SKM-1 (cell line): ENCODE results near the gene HECW1.
"Not testable (repeated sequence)": the region's sequence is repeated elsewhere in the genome, so short reads cannot be mapped to it uniquely, and the experiment has no call there.

ENCODE experiments used
- DNase-seq: peaks from one replicate; lab custom pipeline; 2025; ENCODE audit not compliant: unreplicated experiment; lab: John Stamatoyannopoulos, UW

The HECW1 gene

DNA sequence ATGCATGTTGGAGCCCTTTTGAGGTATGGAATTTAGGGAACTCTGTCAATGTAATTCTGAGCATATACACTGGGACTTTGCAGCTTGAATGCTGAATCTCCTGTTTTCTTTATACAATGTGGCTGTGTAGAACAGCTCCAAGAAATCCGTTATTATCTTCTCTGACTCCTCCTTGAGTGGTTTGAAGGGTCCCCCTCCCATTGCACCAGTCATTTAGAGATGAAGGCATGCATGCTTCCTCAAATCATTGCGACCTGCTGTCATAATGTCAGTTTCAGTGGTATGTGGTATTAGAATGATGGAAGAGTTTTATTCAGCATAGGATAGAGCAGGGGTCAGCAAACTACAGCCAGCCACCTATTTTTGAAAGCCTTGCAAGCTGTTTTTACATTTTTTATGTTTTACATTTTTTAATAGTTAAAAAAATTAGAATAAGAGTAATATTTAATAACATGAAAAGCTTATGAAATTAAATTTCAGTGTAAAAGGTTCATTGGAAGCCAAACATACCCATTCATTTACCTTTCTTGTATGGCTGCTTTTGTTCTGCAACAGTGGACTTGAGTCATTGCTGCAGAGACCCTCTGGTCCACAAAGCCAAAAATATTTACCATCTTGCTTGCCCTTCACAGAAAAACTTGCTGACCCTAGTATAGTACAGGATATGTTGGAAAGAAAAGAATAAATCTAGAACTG, 478.6 kb downstream of the HECW1 start:
- DNase-seq = no peak

DNA sequence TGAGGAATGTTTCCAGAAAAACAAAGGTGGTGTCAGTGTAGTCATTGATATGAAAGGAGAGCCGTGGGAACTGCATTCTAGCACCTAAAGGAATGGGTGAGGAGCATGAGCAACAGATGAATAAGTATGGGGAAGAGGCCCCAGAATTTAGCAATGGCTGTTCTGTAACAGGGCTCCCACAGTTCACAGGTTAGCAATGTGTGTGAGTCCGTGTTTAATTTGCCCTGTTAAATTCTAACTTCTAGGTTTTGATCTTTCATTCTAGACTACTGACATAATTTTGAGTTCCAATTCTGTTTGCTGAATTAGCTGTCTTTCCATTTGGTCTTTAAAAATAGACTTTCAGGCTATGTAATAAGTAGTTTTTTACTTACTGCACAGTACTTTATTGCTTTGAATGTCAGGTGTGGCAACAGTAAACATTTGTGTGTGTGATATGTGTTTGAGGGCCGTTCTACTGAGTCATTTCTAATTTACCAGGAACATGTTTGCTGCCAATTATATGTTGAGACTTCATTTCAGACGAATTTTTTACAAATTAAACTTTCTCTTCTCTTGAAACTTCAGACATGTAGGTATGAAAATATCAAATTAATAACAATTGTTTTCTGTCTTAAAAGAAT, 479.2 kb downstream of the HECW1 start:
- DNase-seq = peak; percentile 13

DNA sequence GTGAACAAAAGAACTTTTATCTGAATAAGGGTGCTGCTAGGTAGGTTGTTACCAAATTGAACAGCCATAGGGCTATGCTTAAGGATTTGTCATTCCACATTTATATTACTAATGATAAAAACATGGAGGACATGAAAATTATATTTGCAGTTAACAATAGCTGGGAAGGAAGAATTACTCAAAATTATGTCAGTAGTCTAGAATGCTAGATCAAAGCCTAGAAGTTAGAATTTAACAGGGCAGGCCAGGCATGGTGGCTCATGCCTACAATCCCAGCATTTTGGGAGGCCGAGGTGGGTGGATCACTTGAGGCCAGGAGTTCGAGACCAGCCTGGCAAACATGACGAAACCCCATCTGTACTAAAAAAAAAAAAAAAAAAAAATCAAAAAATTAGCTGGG, 479.9 kb downstream of the HECW1 start:
- DNase-seq = no peak

DNA sequence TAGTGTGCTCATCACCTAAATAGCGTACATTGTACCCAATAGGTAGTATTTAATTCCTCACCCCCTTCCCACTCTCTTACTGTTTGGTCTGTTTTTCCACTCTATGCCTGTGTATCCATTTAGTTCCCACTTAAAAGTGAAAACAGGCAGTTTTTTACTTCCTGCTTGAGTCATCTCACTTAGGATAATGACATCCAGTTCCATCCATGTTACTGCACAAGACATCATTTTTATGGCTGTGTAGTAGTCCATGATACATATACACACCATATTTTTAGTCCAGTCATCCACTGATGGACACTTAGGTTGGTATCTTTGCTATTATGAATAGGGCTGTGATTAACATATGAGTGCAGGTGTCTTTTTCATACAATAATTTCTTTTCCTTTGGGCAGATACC, 480.6 kb downstream of the HECW1 start:
- DNase-seq = no peak

DNA sequence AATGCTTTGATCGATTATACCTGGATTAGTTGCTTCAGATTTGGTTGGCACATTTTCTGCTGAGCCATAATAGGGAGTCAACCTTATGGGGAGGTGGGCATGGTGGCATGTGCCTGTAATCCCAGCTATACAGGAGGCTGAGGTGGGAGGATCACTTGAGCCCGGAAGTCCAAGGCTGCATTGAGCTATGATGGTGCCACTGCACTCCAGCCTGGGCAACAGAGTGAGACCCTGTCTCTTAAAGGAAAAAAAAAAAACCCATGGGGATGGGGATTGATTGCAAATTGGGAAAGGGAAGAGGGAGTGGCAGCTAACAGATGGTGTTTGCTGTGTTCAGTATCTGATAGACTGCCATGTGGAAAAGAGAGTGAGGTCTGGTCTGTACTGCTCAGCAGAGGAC, 481.6 kb downstream of the HECW1 start:
- no peak for DNase-seq

DNA sequence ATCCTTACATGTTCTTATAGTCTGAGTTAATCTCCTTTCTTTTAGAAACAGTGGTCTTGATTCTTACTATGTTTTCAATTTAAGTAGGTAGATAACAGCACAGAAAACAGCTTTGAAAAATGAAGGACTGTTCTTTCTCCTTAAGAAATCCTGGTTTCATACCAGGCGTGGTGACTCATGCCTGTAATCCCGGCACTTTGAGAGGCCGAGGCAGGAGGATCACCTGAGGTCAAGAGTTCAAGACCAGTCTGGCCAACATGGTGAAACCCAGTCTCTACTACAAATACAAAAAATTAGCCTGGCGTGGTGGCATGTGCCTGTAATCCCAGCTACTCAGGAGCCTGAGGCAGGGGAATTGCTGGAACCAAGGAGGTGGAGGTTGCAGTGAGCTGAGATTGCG, 484.0 kb downstream of the HECW1 start:
- not testable (repeated sequence) for DNase-seq

DNA sequence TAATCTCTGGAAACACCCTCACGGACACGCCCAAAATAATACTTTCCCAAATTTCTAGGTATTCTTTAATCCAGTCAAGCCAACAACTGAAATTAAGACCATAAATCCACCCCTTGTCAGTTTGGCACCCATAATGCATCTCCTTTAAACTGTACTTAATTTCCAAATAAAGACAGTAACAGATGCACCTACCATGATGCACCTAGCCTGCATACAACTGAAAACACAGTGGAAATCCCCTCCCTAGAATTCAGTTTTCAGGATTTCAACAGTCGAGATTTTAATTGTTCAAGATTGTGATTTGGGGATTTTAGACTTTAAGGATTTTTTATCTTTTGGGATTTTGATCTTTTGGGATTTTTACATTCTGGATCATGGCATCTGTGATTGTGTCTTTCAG, 487.6 kb downstream of the HECW1 start:
- DNase-seq = no peak

DNA sequence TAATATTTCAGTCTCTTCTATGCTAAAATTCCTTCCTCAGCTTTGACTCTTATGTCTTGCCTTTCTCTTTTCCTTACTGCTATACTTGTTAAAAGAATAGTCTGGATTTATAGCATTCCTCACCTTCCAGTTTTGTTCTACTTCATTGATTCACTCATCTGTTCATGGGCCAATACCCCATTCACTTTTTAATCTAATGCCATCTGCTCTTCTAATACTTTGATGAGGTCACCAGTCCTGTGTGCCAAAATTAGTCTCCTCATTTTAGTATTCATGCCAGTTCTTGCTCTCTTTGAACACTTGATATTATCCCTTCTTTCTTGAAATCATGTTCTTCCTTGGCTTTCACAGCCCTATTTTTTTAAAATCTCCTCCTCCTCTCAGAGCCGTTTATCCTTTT, 489.8 kb downstream of the HECW1 start:
- DNase-seq = no peak

DNA sequence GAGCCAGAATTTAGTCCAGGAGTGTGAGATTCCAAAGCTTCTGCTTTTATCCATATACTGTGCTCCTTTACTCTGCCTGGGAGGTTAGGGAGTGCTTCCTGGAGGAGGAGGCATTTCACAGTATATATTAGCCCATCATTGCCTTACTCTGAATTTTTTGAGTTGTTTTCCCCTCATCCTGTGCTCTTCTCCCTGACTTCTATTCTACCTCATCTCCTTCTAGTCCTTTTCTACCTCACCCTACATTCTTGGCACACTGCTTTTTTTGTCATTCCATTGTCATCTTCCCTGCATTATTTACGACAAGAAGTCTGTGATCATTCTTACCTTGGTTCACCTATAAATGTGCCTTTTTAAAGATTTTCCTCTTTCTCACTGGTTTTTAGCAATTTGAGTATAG, 491.8 kb downstream of the HECW1 start:
- DNase-seq = no peak

DNA sequence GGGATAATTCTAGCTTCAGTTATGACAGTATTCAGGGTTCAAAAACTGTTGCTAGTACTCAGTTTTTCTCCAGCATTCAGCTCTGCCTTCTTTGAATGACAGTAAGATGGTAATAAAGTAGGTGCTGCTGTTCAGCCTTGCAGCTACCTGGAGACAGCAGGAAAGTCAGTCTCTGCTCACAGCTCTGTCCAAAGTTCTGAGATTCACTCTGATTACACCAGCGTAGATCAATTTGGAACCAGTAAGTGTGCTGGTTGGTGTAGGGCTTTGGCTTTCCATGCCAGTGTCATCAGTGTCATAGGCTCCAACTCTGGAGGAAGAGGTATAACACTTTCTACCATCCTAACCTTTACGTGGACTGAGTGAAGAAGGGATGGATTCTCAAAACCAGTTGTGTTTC, 496.6 kb downstream of the HECW1 start:
- no peak for DNase-seq

DNA sequence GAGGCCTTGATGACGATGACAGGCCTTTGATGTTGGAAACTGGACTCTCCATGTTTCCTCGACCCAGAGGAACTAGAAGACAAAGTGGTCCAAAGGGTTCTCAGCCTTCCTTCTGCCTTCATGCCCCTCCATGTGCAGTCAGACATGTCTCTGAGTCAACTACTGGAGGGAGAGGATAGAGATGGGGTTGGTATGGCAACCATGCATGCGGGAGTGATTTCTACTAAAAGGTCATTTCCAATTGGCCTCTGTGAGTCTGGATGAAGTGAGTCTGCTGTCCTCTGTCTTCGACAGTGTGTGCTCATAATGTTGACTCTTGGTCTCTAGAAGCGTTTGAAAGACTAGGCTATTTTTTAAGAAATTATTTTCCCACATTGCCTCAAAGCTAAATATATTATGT, 499.7 kb downstream of the HECW1 start:
- DNase-seq = no peak

DNA sequence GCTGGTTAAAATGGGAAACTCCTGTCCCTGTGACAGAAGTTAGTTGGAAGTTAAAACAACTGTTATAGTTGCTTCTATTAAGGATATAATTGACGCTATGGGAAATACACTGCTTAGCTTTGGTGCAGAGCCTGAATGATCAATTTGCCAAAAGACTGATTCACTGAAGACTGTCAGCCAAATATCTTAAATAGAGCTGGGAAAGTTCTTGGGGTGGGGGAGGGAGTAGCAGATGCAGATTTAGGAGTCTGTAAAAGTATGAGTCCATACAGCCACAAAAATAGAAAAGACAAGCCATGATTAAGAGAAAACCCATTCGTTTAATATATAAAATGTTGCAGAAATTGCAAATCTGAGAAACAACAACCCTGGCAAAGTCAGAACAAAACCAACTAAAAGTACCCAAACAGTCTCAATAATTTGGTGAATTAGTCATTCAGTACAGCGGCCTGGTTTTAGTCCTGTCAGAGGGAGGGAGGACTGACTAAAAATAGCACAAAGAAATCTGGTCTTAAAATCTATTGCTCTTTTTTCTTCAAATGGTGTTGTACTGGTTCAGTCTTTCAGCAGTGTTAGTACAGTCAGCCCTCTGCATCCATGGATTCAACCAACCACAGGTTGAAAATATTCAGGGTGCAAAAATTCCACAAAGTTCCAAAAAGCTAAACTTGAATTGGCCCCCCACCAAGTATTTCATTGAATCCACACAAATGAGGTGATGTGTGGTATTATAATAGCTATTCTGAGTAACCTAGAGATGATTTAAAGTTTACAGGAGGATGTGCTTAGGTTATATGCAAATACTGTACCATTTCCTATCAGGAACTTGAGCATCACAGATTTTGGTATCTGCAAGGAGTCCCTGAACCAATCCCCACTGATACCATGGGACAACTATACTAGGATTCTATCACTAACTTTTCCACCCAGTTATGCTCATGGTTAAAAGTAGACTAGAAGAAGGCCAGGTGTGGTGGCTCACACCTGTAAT, 500.4 kb downstream of the HECW1 start:
- DNase-seq = no peak
